Measurements from ENCODE around the gene PSMC6. TPM values are rescaled to one million over a fixed set of nuclear protein-coding genes. Genes with fewer than 3 reads are reported as not detected.
"Not testable (repeated sequence)": the region's sequence is repeated elsewhere in the genome, so short reads cannot be mapped to it uniquely, and the experiment has no call there.

PSMC6 gene
- total RNA-seq, 1 experiment from 2014 or later, result 156 TPM

DNA sequence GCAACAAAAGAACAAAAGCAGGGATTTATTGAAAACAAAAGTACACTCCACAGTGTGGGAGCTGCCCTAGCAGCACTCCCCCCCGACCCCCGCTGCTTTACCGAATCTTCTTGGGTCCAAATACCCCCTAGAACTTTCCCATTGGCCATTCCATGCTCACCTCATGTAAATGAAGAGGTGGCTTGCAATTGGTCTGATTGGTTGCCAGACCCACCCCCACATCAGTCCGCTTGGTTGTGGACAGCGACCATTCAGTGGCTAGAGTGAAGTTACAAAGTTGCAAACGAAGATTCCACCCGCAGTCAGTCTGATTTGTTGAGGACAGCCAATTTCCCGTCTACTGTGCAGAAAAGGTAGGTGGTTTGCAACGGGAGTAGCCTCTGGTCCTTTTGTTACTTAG, 26.8 kb downstream of the PSMC6 start:
- H3K4me3 ChIP-seq, result no peak overlapping the region
- no peaks in the 10 kb centered on the region for H3K4me1 ChIP-seq
- peaks cover 9% of the 10 kb centered on the region for H3K36me3 ChIP-seq
- no peak overlapping the region for H3K27ac ChIP-seq
- DNase-seq, result no peak
- H3K27me3 ChIP-seq, result no peaks in the 10 kb centered on the region
- H3K9me3 ChIP-seq (replicated peaks), result no peaks in the 10 kb centered on the region

DNA sequence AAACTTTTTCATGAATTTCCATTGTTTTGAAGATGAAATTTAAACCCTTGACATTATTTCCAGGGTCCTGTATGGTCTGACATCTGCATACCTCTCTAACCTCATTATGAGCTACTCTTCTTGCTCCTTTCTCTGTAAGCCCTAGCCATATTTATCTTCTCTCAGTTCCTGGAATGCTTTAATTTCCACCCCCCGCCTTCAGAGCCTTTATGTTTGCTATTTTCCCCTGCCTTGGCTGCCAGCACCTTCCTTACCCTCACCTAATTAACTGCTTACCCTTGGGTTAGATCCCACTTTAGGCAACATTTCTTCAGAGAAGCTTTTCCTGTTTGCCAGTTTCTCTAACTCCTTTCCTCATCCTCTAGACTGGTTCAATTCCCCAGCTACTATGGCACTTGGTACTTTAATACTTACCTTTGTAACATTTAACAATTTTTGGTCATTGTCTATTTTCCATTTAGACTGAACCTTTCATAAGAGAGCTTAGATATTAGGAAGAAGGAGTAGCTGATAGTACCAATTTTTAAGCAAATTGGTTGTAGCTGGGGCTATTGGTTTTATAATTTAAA, 29.0 kb downstream of the PSMC6 start:
- H3K27ac ChIP-seq, result no peak overlapping the region

DNA sequence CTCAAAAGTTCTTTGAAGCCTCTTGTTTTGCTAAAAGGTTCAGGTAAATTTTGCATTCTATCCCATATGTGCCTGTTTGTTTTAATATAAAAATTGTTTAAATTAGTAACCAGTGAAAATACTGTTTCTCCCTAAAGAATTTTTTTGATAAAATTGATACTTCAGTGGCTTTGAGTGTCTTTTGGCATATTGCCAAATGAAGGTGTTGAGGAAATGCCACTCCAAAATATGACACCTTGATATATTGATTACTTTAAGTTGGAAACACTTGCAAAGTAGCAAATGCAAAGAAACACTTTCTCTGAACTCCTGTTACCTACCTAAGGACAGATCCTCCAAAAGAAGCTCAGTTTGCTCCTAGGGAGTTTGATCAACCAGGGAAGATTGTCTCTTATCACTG, 31.4 kb downstream of the PSMC6 start:
- no peak overlapping the region for H3K27ac ChIP-seq
- DNase-seq, result no peak

More for the DNA sequence above, 29.0 kb downstream of the PSMC6 start:
- Histone ChIP-seq H3K4me3 (no peak overlapping the region), H3K9me3 (replicated peaks) (no peaks in the 10 kb centered on the region), H3K4me1 (no peaks in the 10 kb centered on the region), H3K36me3 (peaks cover 12% of the 10 kb centered on the region), H3K27me3 (no peaks in the 10 kb centered on the region)
- DNase-seq, result no peak

DNA sequence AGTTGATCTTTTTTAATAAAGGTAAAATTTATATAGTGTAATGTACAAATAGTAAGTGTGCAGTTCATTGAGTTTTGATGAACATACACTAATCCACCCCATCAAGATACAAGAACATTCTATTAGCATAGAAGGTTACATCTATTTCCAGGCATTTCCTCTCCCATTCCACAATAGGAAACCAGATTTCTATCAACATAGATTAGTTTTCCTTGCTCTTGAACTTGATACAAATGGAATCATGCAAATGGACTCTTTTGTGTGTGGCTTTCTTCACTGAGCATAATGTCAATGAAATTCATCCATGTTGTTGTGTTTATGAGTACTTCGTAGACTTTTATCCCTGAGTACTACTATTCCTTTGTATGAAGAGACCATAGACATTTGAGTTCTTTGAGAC, 33.8 kb downstream of the PSMC6 start:
- Histone ChIP-seq H3K27ac (no peak overlapping the region), H3K36me3 (peaks cover 17% of the 10 kb centered on the region), H3K4me1 (no peaks in the 10 kb centered on the region), H3K9me3 (replicated peaks) (no peaks in the 10 kb centered on the region), H3K4me3 (no peak overlapping the region), H3K27me3 (no peaks in the 10 kb centered on the region)
- DNase-seq, result no peak

More for the DNA sequence above, 31.4 kb downstream of the PSMC6 start:
- Histone ChIP-seq H3K9me3 (replicated peaks) (no peaks in the 10 kb centered on the region), H3K27me3 (no peaks in the 10 kb centered on the region), H3K4me3 (no peak overlapping the region), H3K4me1 (no peaks in the 10 kb centered on the region), H3K36me3 (peaks cover 8% of the 10 kb centered on the region)

DNA sequence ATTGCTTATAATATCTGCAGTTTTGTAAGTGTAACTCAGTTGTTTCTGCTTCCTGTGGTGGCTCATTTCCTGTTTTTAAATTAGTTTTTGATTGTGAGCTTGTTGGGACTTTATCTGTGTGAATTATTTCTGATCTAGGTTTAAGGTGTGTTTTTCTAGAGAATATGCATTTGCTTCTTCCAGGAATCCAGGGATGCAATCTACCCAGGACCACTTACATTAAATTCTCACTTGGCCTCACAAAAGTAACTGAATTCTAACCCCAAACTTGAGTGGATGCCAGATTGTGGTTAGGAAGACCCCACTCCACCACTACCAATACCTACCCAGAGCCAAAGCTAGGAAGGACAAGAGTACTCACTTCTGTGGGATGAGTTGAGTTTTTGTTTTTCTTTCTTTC, 34.9 kb downstream of the PSMC6 start:
- Histone ChIP-seq H3K4me3 (no peak overlapping the region), H3K27ac (no peak overlapping the region), H3K36me3 (peaks cover 20% of the 10 kb centered on the region), H3K4me1 (no peaks in the 10 kb centered on the region), H3K27me3 (no peaks in the 10 kb centered on the region), H3K9me3 (replicated peaks) (no peaks in the 10 kb centered on the region)
- DNase-seq, result no peak

DNA sequence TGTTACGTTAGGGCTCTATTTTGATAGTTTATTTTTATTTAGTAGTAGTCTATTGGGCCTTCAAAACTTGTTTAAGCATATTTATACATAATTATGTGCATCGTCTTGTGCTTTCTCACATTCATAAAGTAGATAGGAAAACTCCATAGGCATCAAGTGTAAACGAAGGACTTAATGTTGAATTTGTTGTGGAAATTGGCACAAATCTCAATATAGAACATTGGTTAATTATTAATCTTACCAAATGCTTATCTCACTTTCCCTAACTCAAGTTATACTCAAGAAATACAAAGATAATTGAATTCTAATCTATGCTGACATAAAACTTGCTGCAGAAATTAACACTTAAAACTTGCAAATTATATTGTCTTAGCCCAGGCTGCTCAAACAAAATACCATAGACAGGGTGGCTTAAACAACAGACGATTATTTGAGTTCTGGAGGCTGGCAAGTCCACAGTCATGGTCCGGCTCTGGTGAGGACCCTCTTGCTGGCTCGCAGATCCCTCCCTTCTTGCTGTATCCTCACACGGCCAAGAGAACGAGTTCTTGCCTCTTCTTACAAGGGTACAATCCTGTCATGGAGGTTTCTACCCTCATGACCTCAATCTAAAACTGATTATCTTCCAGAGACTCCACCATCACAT, 41.8 kb downstream of the PSMC6 start:
- no peaks in the 10 kb centered on the region for H3K4me1 ChIP-seq
- no peaks in the 10 kb centered on the region for H3K9me3 ChIP-seq (replicated peaks)
- H3K36me3 ChIP-seq, result peaks cover 30% of the 10 kb centered on the region
- no peak overlapping the region for H3K27ac ChIP-seq
- no peak overlapping the region for H3K4me3 ChIP-seq
- DNase-seq, result no peak
- no peaks in the 10 kb centered on the region for H3K27me3 ChIP-seq

DNA sequence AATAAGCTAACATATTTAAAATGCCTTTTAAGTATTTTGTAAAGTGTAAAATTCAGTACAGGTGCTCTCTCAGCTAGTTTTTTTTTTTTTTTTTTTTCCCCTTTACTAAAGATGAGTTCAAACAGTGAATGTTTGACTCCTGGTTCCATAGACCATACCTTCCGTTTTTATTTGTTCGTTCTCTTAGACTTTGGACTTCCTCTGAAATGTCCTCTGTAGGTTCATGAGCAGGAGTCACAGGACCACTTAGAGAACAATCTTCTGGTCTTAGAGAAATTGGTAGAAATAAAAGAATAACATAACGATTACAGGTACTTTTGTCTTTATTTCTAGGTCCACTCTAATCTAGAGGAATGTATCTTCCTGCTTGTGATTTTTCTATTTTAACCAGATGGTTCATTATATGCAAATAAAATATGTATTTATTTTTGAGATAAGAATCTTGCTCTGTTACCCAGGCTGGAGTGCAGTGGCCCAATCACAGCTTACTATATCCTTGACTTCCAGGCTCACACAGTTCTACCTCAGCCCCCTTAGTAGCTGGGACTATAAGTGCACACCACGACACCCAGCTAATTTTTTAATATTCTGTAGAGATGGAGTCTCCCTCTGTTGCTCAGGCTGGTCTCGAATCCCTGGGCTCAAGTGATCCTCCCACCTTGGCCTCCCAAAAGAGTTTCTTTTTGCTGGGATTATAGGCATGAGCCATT, 48.8 kb downstream of the PSMC6 start:
- Histone ChIP-seq H3K9me3 (replicated peaks) (no peaks in the 10 kb centered on the region), H3K4me3 (no peak overlapping the region), H3K27ac (no peak overlapping the region), H3K36me3 (peaks cover 26% of the 10 kb centered on the region), H3K4me1 (no peaks in the 10 kb centered on the region), H3K27me3 (no peaks in the 10 kb centered on the region)
- DNase-seq, result no peak

DNA sequence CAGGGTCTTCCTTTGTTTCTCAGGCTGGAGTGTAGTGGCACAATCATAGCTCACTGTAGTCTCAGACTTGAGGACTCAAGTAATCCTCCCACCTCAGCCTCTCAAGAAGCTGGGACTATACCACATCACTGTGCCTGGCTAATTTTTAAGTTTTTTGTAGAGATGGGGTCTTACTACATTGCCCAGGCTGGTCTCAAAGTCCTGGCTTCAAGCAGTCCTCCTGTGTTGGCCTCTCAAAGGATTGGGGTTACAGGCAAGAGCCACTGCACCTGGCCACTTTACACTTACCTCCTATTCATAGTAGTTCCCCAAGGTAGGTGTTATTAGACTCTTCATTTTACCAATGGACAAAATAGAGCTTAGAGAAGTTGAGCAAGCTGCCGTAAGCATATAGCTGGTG, 52.1 kb downstream of the PSMC6 start:
- H3K9me3 ChIP-seq (replicated peaks), result no peaks in the 10 kb centered on the region
- H3K27ac ChIP-seq, result no peak overlapping the region
- peaks cover 24% of the 10 kb centered on the region for H3K36me3 ChIP-seq
- no peaks in the 10 kb centered on the region for H3K4me1 ChIP-seq
- DNase-seq, result no peak
- no peaks in the 10 kb centered on the region for H3K27me3 ChIP-seq
- H3K4me3 ChIP-seq, result no peak overlapping the region

DNA sequence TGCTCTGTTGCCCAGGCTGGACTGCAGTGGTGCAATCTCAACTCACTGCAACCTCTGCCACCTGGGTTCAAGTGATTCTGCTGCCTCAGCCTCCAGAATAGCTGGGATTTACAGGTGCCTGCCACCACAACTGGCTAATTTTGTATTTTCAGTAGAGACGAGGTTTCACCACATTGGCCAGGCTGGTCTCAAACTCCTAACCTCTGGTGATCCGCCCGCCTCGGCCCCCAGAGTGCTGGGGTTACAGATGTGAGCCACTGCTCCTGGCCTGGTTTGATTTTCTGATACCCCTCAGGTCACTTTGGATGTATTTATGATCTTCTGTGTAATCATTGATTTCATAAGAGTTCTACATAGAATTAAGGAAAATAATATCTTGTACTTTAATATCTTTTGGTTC, 55.9 kb downstream of the PSMC6 start:
- not testable (repeated sequence) for H3K4me3 ChIP-seq; DNase-seq; H3K4me1 ChIP-seq; H3K9me3 ChIP-seq (replicated peaks); H3K27me3 ChIP-seq; H3K27ac ChIP-seq
- peaks cover 22% of the 10 kb centered on the region for H3K36me3 ChIP-seq

DNA sequence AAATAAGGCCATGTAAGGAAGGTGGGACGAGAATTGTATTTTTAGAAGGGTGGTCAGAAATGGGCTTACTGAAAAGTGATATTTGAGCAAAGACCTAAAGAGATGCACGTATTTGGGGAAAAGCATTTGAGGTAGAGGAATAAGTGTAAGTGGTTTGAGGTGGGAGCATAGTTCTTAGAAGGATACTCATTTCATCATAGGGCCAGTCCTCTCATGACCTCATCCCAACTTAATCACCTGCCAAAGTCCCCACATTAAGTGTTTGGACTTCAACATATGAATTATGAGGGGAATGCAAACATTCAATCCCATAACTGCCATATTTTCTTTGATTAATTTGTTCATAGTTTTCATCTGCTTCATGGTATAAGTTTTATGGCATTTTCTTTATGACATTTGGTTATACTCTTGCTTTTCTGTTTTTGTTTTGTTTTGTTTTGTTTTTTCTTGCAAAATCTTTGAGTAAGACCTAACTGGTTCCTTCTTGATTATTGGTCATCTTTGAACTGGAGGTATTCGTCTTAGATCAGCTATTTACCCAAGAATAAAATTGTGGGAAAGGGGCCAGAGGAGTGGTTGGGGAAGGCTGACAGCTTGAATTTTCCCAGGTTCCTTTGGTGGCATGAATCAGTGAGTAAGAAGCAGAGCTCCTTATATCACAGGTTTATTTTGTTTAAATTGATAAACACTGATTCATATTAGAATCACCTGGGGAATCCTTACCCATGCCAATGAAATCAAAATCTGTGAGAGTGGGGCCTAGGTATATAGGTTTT, 60.2 kb downstream of the PSMC6 start:
- Histone ChIP-seq H3K36me3 (peaks cover 21% of the 10 kb centered on the region), H3K4me1 (no peaks in the 10 kb centered on the region), H3K9me3 (replicated peaks) (no peaks in the 10 kb centered on the region), H3K27me3 (no peaks in the 10 kb centered on the region), H3K27ac (no peak overlapping the region), H3K4me3 (no peak overlapping the region)
- no peak for DNase-seq

DNA sequence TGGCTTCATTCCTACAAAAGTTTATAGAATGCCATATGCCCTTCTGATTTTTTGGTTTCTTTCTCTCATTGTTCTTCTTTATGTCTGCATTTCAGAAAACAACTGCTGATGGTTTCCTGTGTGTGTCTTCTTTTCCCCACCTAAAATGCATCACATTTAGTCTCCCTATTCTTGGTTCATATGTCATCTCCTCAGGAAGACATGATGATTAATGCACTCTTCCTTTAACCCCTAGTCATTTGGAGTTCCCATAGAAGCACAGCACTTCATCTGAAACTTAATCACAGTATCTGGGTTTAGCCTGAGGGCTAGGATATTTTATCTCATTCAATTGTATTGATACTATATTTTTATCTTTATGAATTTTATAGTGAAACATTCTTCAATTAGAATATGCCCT, 62.9 kb downstream of the PSMC6 start:
- Histone ChIP-seq H3K36me3 (peaks cover 28% of the 10 kb centered on the region), H3K27ac (no peak overlapping the region), H3K4me1 (no peaks in the 10 kb centered on the region), H3K27me3 (no peaks in the 10 kb centered on the region), H3K4me3 (no peak overlapping the region), H3K9me3 (replicated peaks) (no peaks in the 10 kb centered on the region)
- DNase-seq, result no peak

DNA sequence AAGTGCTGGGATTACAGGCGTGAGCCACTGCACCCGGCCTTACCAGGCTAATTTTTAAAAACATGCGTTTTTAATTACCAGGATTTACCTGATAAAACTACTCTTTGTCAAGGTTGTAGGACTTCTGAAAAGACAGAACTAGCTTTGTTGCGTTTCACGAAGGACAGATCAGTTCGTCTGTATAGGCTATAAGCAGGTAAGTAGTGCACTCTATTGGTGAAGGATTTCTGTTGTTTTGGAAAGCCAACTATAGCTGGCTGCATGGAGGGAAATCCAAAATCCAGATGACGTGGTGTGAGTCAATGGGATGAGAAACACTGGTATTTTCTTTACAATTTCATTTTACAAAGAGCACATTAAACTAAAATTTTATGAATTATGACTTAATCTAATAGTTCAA, 69.8 kb downstream of the PSMC6 start:
- Histone ChIP-seq H3K4me1 (no peaks in the 10 kb centered on the region), H3K9me3 (replicated peaks) (no peaks in the 10 kb centered on the region), H3K27ac (no peak overlapping the region), H3K4me3 (no peak overlapping the region), H3K36me3 (peaks cover 16% of the 10 kb centered on the region), H3K27me3 (no peaks in the 10 kb centered on the region)
- no peak for DNase-seq
